HG03558 (cell line): ENCODE results near the gene ALG2.

ENCODE experiments used
- ATAC-seq: cut with Tn5 transposase; IDR thresholded peaks from one replicate; pipeline ENCODE4 v1.9.1; 2021; ENCODE audit warnings: moderate number of reproducible peaks; ENCODE audit not compliant: unreplicated experiment; ENCODE audit errors: extremely low read depth

The ALG2 gene, protein sequence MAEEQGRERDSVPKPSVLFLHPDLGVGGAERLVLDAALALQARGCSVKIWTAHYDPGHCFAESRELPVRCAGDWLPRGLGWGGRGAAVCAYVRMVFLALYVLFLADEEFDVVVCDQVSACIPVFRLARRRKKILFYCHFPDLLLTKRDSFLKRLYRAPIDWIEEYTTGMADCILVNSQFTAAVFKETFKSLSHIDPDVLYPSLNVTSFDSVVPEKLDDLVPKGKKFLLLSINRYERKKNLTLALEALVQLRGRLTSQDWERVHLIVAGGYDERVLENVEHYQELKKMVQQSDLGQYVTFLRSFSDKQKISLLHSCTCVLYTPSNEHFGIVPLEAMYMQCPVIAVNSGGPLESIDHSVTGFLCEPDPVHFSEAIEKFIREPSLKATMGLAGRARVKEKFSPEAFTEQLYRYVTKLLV

DNA sequence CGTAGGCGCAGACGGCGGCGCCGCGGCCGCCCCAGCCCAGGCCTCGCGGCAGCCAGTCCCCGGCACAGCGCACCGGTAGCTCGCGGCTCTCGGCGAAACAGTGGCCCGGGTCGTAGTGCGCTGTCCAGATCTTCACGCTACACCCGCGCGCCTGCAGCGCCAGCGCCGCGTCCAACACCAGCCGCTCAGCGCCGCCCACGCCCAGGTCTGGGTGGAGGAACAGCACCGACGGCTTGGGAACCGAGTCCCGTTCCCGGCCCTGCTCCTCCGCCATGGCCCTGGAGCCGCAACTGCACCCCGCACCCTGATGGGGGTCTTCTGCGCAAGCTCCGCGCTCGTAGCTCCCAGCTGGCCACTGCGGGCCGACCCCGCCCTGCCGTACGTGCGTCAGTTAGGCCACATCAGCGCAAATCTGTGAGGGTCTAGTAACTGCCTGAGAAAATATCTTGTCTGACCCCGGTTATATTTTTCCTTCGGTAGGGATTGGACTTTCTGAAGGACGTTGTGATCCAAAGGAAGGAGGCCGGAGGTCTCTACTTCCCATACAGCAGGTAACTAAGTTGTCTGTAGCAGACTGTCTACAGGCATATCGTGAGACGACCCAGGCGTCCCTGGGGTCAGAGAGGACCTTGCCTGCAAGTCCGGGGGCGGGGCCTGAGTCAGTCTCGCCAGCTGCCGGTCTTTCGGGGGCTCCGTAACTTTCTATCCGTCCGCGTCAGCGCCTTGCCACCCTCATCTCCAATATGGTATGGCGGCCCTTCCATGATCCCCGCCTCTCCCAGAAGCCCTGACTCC, at the start of gene ALG2, which contains the start of gene SEC61B:
TSS of gene ALG2 (minus strand) at position 322 of the 795 bp plus-strand sequence. CDS start at position 274, 48 bp downstream.
TSS of gene SEC61B (plus strand) at position 662 of the 795 bp plus-strand sequence. CDS start at position 744, 82 bp downstream.
- ATAC-seq = peak; percentile 87

DNA sequence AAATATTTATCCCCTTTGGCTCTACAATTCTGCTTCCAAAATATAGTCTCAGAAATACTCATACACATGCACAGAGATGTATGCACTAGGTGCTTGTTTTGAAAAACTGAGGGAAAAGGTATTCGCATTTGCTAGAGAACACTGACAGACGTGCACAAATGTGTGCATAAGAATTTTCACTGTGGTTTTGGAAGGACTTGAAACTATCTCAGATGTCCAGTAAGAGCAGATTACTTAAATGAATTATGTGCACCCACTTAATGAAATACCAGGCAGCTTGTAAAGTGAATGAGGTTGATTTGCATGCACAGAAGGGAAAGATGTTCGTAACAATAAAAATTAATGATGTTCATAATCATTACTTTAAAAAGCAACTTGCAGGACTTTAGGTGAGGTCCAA, 48.7 kb upstream of the ALG2 start:
- no peak for ATAC-seq

DNA sequence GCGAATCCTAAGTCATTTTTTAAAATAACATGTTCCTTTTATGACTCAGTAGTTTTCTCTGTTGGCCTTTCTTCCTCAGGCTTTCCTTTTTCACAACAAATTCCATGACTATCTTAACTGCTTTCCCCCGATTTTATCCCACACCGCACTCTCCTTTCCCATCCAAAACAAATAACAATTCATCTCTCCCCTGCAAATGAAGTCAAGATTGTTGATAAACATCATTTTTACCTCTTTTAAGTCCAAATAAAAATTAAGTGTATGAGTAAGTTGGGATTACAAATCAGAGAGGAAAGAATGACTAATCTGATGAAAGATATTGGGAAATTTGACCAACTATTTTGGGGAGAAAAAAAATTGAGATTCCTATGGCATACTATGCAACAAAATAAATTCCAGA, 47.7 kb upstream of the ALG2 start:
- ATAC-seq = no peak

DNA sequence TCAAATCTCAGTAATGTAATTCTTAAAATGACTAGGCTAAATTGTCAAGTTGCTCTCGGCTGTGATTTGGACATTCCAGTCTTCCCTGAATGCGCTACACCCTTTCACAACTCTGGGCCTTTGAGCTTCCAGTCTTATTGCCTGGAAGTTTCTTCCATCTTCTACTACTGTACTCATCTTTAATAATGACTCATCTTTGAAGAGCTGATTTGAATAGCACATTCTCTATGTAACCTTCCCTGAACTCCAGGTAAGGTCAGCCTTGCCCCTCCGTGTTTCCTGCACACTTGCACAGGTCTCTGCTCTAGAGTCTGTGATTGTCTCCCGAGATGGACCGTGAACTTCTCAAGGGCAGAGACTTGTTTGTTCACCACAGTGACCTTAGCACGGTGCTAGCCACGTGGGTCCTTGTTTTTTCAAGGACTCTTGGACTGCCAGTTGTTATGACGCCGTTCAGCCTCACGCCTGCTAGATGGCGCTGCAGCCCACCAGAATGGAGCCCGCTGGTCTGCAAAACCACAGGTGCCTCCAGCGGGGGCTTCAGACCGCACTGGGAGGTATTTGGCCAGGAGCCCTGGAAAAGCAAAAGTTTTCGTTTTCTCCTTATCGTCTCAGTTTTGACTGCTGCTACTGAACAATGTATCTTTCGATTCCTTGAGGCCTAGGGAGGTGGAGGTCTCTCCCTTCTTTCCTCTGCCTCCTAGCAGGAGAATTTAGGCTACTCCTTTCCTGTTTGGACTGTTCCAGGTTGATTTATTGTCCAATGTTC, 44.7 kb upstream of the ALG2 start:
- peak; percentile 28 for ATAC-seq

DNA sequence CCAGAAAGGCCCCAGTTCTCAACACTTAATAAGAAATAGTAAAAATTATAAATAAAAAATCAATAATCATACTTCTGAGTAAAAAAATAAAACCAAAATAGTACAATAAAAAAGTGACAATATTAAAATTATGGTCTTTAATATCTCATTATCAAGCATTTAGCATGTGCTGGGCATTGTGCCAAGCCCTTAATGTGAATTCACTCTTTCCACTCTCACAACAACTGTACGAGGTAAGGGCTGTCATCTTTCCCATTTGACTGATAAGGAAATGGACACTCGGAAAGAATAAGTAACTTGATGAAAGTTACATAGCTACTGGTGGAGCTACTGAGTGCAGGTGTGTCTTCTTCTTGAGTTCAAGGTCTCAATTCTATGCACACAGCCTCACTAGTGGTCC, 43.9 kb upstream of the ALG2 start:
- no peak for ATAC-seq

DNA sequence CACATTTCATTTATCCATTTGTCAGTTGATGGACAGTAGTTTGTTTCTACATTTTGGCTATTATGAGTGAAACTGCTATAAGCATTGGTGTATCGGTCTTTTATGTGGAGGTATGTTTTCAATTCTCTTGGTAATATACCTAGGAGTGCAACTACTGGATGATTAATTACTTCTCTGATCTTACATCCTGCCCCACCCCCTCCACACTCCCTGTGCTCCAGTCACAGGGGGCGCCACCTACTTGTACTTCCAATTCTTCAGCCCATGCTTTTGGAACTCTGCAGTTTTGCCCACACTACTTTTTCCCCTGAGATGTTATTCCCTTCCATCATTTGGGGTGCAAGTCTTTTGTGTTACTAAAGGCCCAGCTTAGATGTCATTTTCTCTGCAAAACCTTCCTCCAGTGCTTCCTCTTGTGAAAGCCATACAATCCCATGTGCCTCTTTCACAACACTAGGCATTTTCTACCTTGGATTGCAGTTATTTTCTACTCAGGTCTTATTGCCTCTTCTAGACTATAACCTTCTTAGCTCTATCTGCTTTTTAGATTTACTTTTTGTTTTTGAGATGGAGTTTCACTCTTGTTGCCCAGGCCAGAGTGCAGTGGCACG, 42.4 kb upstream of the ALG2 start:
- no peak for ATAC-seq

DNA sequence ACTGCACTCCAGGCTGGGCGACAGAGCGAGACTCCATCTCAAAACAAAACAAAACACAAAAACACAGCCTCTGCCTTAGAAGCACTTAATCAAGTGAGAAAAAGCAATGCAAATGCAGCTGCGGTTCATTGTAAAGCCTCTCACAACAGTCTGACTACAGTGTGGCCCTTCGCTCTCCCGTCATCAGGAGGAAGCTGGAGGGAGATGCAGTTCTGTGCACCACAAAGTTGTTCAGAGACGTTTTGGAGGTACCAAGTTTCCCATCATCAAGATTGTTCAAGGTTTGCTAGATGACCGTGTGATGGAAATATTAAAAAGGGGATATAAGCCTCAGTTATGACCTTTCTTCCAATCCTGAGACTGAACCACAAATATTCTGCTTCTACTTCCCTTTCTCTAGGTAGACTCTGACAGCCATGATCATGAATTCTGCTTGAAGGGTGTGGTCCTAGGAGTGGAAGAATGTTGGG, 41.2 kb upstream of the ALG2 start:
- no peak for ATAC-seq

DNA sequence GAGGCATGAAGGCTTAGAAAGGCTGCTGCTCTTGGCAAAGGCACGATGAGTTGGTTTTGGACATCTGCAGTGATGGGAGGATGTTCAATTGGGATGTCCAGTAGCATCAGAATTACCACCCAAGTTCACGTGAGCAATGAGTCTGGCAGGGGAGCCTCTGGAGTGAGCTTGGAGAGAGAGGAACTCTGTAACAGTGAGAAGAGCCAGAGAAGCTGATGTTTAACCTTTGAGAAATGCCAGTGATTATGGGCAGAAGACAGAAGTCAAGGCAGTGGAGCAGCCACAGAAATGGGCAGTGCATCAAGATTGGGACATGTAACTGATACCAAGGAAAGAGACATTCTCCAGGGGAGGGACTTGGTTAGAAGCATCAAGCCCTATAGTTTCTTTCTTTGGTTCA, 40.2 kb upstream of the ALG2 start:
- no peak for ATAC-seq

DNA sequence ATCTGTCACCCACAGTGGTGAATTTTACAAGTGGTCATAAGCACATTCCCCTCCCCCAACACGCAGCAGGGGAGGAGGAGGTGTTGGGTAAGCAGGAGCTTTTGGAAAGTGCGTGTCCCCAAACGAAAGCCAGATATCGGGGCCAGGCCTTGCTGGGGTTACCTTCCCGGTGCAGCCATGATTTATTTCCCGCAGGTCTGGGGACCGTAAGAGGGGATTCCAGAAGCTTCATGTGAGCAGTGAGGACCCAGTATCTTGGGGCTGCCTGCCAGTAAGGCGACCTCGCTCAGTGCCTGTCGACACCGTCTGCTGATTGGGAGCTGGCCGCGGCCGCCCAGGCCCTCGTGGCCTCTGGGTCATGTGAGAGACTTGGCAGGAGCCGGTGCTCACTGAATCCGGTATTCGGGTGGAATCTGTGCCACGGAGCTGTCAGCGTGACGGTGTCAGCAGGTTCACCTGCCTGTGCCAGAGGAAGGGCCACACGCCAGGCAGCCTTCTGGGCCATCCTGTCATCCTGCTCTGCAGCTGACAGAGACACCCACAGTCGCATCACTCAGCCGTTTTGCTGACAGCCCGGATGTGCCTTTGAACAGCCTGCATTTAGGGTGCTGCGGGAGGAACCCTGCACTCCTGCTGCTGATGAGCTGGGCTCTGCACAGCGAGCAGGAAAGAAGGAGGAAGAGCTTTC, 37.6 kb upstream of the ALG2 start:
- no peak for ATAC-seq

DNA sequence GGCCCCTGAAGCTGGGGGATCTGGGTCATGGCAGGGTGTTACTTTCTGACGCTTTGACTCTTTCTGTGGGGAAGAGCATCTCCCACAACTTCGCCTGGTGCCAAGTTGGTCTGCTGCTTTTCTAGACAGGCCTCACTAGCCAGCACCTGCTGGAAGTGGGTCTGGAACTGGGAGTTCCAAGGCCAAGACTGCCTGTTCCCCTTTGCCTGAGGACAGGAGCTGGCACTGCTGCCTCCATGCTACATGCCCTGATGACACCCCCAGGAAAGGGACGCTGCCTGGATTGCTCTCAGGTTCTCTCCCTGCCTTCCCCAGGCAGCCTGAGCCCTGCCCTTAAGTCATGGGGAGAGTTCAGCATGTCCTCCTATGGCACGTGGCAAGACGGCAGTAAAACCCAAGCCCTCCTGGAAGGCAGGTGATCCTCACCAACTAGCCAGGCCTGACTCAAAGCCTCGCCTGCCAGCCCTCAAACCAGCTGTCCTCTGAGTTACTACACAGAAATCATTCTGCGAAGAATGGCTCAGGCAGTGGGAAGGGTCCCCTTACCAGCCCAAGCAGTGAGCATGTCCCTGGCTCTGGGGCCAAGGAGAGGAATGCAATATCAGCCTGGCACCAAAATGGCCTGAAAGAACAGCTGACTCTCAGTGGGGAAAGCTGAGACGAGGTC, 36.1 kb upstream of the ALG2 start:
- ATAC-seq = no peak

DNA sequence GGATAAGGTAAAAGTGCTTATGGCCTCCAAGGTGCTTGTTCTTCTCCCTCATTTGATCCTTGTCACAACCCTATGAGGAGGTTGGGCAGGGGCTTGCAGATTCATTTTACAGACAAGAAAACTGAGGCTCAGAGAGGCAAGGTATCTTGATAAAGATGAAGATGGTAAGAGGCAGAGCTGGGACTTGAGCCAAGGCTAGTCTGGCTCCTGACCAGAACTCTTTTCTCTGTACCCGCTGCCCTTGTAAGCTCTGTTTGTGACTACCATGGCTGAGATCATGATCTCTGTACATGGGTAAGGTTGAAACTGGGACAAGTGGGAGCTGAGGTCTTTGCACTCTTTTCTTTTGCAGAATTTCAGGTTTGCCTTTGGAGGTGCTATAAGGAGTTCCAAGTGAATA, 33.9 kb upstream of the ALG2 start:
- ATAC-seq = no peak

DNA sequence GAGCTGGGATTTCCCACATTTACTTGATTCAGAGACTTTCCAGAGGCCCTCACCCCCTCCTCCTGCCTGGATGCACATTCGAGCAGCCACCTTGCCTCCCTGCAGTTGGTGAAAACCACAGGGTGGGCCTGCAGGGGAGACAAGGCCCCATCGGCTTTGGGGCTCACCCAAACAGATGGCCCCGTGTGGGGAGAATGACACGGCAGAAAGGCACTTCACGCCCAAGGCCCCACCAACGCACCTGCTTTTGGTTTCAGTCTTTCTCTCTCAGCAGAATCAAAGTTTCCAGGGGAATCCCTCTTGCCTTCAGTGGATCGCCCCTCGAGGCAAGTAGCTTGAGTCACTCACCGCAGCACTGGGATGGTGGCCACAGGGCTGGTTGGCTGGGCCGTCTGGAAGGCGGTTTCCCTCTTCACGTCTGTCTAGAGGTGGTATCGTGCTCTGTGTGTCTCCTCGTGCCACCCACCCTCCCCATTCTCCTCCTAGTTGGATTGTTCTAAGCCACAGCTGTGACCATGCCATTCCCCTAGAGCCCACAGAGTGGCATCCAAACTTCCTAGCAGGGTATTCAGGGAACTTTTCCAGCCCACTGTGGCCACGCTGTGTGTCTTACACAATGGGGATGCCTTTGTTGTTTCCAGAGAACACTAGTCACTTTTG, 32.2 kb upstream of the ALG2 start:
- peak; percentile 68 for ATAC-seq

DNA sequence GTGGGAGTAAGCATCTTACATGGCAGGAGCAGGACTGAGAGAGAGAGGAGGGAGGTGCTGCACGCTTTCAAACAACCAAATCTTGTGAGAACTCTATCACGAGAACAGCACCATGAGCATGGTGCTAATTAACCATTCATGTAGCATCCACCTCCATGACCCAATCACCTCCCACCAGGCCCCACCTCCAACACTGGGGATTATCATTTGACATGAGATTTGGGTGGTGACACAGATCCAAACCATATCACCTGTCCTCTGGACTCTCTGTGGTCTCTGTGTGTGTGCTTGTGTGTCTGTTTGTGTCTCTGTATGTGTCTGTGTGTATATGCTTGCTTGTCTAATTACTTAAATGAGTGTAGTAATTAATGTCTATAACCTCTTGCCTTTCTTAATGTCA, 31.4 kb upstream of the ALG2 start:
- ATAC-seq = peak; percentile 27

DNA sequence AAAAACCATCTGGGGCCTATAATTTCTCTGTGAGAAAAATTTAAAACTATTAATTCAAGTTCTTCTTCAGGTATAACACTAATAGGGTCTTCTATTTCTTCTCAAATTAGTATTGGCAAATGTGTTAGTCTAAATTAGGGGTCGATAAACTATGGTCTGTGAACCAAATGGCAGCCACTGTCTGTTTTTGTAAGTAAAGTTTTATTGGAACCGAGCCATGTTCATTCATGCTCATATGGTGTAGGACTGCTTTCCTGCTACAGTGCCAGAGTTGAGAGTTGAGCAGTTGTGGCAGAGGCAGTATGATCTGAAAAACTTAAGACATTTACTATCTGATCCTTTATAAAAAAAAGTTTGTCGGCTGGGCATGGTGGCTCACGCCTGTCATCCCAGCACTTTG, 29.4 kb upstream of the ALG2 start:
- ATAC-seq = no peak

DNA sequence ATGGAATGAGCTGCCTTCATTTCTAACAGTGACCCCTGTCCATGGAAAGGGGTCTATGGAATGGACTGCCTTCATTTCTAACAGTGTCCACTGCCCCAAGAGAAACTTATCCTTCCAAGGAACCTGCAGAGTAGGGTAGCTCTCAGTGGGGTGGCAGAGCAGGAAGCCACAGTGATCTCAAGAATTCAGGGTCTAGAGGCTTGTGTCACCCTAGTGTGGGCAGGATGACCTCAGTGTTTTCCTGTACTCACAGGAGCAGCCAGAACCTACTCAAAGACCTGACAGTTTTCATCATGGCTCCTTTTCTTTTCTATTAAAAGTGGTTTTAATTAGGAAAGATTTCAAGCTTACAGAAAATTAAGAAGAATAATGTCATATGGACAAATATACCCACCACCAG, 27.9 kb upstream of the ALG2 start:
- no peak for ATAC-seq

DNA sequence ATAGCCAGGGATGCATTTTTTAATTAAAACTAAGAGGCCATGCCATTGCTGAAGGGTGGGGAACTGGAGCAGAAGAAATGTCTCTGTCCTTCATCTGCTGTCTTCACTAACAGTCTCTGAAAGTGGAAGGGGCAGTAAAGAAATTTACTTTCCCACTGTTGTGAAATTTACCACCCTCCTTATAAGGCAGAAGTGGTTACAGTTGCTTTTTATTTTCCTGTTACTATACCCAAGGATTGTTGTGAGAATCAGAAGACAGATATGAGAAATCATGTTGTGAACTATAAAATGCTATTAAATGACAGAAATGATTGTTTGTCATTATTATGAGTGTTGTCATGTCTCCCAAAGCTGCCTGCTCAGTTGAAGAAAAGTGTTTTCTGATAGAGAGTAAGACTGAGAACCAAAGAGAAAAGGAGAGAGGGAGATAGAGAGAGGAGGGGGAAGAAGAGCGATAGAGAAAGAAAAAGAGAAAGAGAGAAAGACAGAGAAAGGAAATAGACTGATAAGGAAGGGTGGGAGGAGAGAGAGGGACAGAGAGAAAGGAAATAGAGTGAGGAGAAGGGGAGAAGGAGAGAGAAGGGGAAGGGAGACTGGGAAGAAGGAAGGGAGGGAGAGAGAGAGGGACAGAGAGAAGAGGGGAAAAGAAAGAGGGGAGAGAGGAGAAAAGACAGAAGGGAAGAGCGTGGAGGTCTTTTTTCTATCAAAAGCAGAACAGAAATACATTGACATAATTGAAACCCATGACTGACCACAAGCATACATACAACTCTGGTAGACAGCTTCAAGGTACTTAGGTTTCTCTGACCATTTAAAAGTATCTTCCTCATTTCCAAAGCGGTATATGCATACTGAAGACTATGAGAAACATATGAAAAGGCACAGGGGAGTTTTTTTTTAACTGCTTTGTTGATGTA, 22.9 kb upstream of the ALG2 start:
- peak; percentile 82 for ATAC-seq

DNA sequence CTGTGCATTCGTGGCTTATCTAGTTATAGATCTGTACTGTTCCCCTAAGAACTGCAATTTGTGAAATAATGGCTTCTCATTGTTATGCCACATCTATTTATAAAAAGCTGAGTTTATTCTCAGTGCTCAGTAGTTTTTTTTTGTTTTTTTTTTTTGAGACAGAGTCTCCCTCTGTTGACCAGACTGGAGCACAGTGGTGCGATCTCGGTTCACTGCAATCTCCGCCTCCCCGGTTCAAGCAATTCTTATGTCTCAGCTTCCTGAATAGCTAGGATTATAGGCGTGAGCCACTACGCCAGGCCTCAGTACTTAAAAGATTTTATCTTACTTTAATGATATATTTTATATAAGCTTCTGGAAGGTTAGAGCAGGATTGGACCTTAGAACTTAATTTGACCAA, 19.4 kb upstream of the ALG2 start:
- no peak for ATAC-seq
